ENCODE data around the gene RNF41. TPM values are rescaled to one million over a fixed set of nuclear protein-coding genes. Genes with fewer than 3 reads are reported as not detected.
"Not testable (repeated sequence)": the region's sequence is repeated elsewhere in the genome, so short reads cannot be mapped to it uniquely, and the experiment has no call there.

Gene RNF41
- total RNA-seq, 1 donor, result 131 TPM

- DNase-seq (ENCODE audit: low read depth), result peak; percentile 98
- H3K4me3 ChIP-seq (ENCODE audit: low read depth, low read length), result peak within 1 kb of the TSS; percentile 100
- TF ChIP-seq CTCF (IDR thresholded peaks at IDR 0.05; ENCODE audit: insufficient read depth, low read depth, low read length), result no peak
Observed at GRCh38 chr12:56158029-56158925, 63.4 kb downstream of the RNF41 start, which contains the start of gene MYL6. Gene MYL6, plus strand, starts transcription at chr12:56158359. Its CDS starts 43 bp downstream, at chr12:56158402.

- peak overlapping the region; percentile 100 for H3K4me3 ChIP-seq (ENCODE audit: low read depth, low read length)
- DNase-seq (ENCODE audit: low read depth), result peak; percentile 89
Observed at GRCh38 chr12:56157201-56158028, 64.3 kb downstream of the RNF41 start.

GRCh38 chr12:56156464-56157200 is 65.1 kb downstream of the RNF41 start:
- not testable (repeated sequence) for DNase-seq (ENCODE audit: low read depth)
- peak overlapping the region; percentile 100 for H3K4me3 ChIP-seq (ENCODE audit: low read depth, low read length)

More at GRCh38 chr12:56157201-56158028, 64.3 kb downstream of the RNF41 start:
- peak; percentile 74 for TF ChIP-seq CTCF (IDR thresholded peaks at IDR 0.05; ENCODE audit: insufficient read depth, low read depth, low read length)

- no peak overlapping the region for H3K4me3 ChIP-seq (ENCODE audit: low read depth, low read length)
- TF ChIP-seq CTCF (IDR thresholded peaks at IDR 0.05; ENCODE audit: insufficient read depth, low read depth, low read length), result no peak
- DNase-seq (ENCODE audit: low read depth), result no peak
Observed at GRCh38 chr12:56155256-56155845, 66.4 kb downstream of the RNF41 start.

- no peak for DNase-seq (ENCODE audit: low read depth)
- TF ChIP-seq CTCF (IDR thresholded peaks at IDR 0.05; ENCODE audit: insufficient read depth, low read depth, low read length), result no peak
- no peak overlapping the region for H3K4me3 ChIP-seq (ENCODE audit: low read depth, low read length)
Observed at GRCh38 chr12:56154818-56155217, 66.9 kb downstream of the RNF41 start.

GRCh38 chr12:56154246-56154771 is 67.4 kb downstream of the RNF41 start:
- no peak overlapping the region for H3K4me3 ChIP-seq (ENCODE audit: low read depth, low read length)
- no peak for TF ChIP-seq CTCF (IDR thresholded peaks at IDR 0.05; ENCODE audit: insufficient read depth, low read depth, low read length)
- no peak for DNase-seq (ENCODE audit: low read depth)
